Ectodermal cell (in vitro differentiated cells): ENCODE results near the gene TULP4.
A peak's percentile ranks its signal among the peaks of the same experiment; 100 is the strongest.
"Not testable (repeated sequence)": the region's sequence is repeated elsewhere in the genome, so short reads cannot be mapped to it uniquely, and the experiment has no call there.

Source experiments
- H3K27ac ChIP-seq: 2 replicates; pipeline ENCODE4 v1.7.0; 2013; ENCODE audit warnings: mild to moderate bottlenecking, low read depth, low read length; ENCODE audit not compliant: insufficient read depth, poor library complexity, severe bottlenecking
- H3K27me3 ChIP-seq: 2 replicates; pipeline ENCODE4 v1.7.0; 2013; ENCODE audit warnings: mild to moderate bottlenecking, low read length; ENCODE audit not compliant: insufficient read depth, control insufficient read depth, poor library complexity, severe bottlenecking
- H3K36me3 ChIP-seq: one replicate; pipeline ENCODE4 v1.7.0; 2013; ENCODE audit warnings: low read length; ENCODE audit not compliant: control insufficient read depth, insufficient read depth
- H3K4me1 ChIP-seq: one replicate; pipeline ENCODE4 v1.7.0; 2013; ENCODE audit warnings: low read length; ENCODE audit not compliant: control insufficient read depth, insufficient read depth
- H3K4me3 ChIP-seq: 2 replicates; pipeline ENCODE4 v1.7.0; 2013; ENCODE audit warnings: low read depth, low read length, control low read depth; ENCODE audit not compliant: insufficient read depth
- H3K9me3 ChIP-seq: 2 replicates; pipeline ENCODE4 v1.7.0; 2013; ENCODE audit warnings: mild to moderate bottlenecking, low read length, moderate library complexity; ENCODE audit not compliant: control insufficient read depth
- WGBS, 2 experiments: methylation state at CpG; one replicate each; pipeline ENCODE4 v1.1.7; 2013; ENCODE audit warnings: missing lambda C conversion rate in 2 of 2; 5-methylcytosine and 5-hydroxymethylcytosine counted together

Gene TULP4

GRCh38 chr6:158474961-158475343 is 162.7 kb downstream of the TULP4 start:
- no peaks in the 10 kb centered on the region for H3K4me1 ChIP-seq
- WGBS, 2 experiments: 86 to 90% methylated on average over 5 of the region's 5 CpGs
- peak overlapping the region; percentile 53 for H3K27ac ChIP-seq
- no peaks in the 10 kb centered on the region for H3K9me3 ChIP-seq
- peaks cover 2% of the 10 kb centered on the region for H3K36me3 ChIP-seq
- no peaks in the 10 kb centered on the region for H3K27me3 ChIP-seq
- H3K4me3 ChIP-seq: no peak overlapping the region

GRCh38 chr6:158475344-158476302 is 163.4 kb downstream of the TULP4 start:
- peaks cover 6% of the 10 kb centered on the region for H3K36me3 ChIP-seq
- H3K9me3 ChIP-seq: no peaks in the 10 kb centered on the region
- 85% methylated on average over 14 to 15 of the region's 15 CpGs for WGBS, 2 experiments
- H3K4me1 ChIP-seq: no peaks in the 10 kb centered on the region
- H3K27ac ChIP-seq: no peak overlapping the region
- H3K27me3 ChIP-seq: no peaks in the 10 kb centered on the region
- H3K4me3 ChIP-seq: no peak overlapping the region

GRCh38 chr6:158476389-158476788 is 164.1 kb downstream of the TULP4 start:
- H3K9me3 ChIP-seq: no peaks in the 10 kb centered on the region
- no peaks in the 10 kb centered on the region for H3K27me3 ChIP-seq
- WGBS, 2 experiments: 97 to 98% methylated on average over 12 of the region's 12 CpGs
- no peak overlapping the region for H3K4me3 ChIP-seq
- peaks cover 12% of the 10 kb centered on the region for H3K36me3 ChIP-seq
- no peak overlapping the region for H3K27ac ChIP-seq
- H3K4me1 ChIP-seq: no peaks in the 10 kb centered on the region

GRCh38 chr6:158477722-158478121 is 165.5 kb downstream of the TULP4 start:
- H3K9me3 ChIP-seq, H3K4me3 ChIP-seq, H3K27me3 ChIP-seq, H3K4me1 ChIP-seq, H3K27ac ChIP-seq: not testable (repeated sequence)
- WGBS, 2 experiments: 83 to 93% methylated on average over 3 to 4 of the region's 4 CpGs
- H3K36me3 ChIP-seq: peaks cover 18% of the 10 kb centered on the region

- Histone ChIP-seq H3K36me3 (peaks cover 21% of the 10 kb centered on the region), H3K9me3 (no peaks in the 10 kb centered on the region), H3K4me3 (no peak overlapping the region), H3K27me3 (no peaks in the 10 kb centered on the region), H3K4me1 (no peaks in the 10 kb centered on the region), H3K27ac (no peak overlapping the region)
- WGBS, 2 experiments: 95 to 96% methylated on average over 20 of the region's 20 CpGs
These were observed 168.7 kb downstream of the TULP4 start for GRCh38 chr6:158480989-158481388.

- no peaks in the 10 kb centered on the region for H3K4me1 ChIP-seq
- H3K9me3 ChIP-seq: no peaks in the 10 kb centered on the region
- H3K36me3 ChIP-seq: peaks cover 21% of the 10 kb centered on the region
- H3K4me3 ChIP-seq: no peak overlapping the region
- 92 to 93% methylated on average over 12 of the region's 12 CpGs for WGBS, 2 experiments
- H3K27me3 ChIP-seq: no peaks in the 10 kb centered on the region
- no peak overlapping the region for H3K27ac ChIP-seq
These were observed 169.6 kb downstream of the TULP4 start for GRCh38 chr6:158481690-158482473.

GRCh38 chr6:158485431-158485830 is 173.2 kb downstream of the TULP4 start:
- no peak overlapping the region for H3K4me3 ChIP-seq
- H3K36me3 ChIP-seq: peaks cover 14% of the 10 kb centered on the region
- H3K27ac ChIP-seq: no peak overlapping the region
- no peaks in the 10 kb centered on the region for H3K27me3 ChIP-seq
- H3K9me3 ChIP-seq: no peaks in the 10 kb centered on the region
- no peaks in the 10 kb centered on the region for H3K4me1 ChIP-seq
- WGBS, 2 experiments: 95 to 97% methylated on average over 2 of the region's 2 CpGs

- no peaks in the 10 kb centered on the region for H3K9me3 ChIP-seq
- 94 to 98% methylated on average over 5 of the region's 5 CpGs for WGBS, 2 experiments
- no peaks in the 10 kb centered on the region for H3K27me3 ChIP-seq
- no peaks in the 10 kb centered on the region for H3K4me1 ChIP-seq
- H3K27ac ChIP-seq: no peak overlapping the region
- H3K36me3 ChIP-seq: peaks cover 3% of the 10 kb centered on the region
- no peak overlapping the region for H3K4me3 ChIP-seq
These were observed 175.2 kb downstream of the TULP4 start for GRCh38 chr6:158487495-158487894.

GRCh38 chr6:158488065-158488464 is 175.8 kb downstream of the TULP4 start:
- Histone ChIP-seq H3K27me3 (no peaks in the 10 kb centered on the region), H3K4me3 (no peak overlapping the region), H3K27ac (no peak overlapping the region), H3K36me3 (peaks cover 4% of the 10 kb centered on the region), H3K9me3 (no peaks in the 10 kb centered on the region), H3K4me1 (no peaks in the 10 kb centered on the region)
- WGBS, 2 experiments: 91 to 96% methylated on average over 4 of the region's 4 CpGs

- Histone ChIP-seq H3K36me3 (peaks cover 5% of the 10 kb centered on the region), H3K4me1 (no peaks in the 10 kb centered on the region), H3K27me3 (no peaks in the 10 kb centered on the region), H3K4me3 (no peak overlapping the region), H3K27ac (no peak overlapping the region), H3K9me3 (no peaks in the 10 kb centered on the region)
- WGBS, 2 experiments: 92 to 99% methylated on average over 4 of the region's 4 CpGs
These were observed 177.2 kb downstream of the TULP4 start for GRCh38 chr6:158489441-158489840.
